HUES6 (cell line): ENCODE measurements around the gene TUBB4A.

Source experiments
- H3K27ac ChIP-seq: 2 replicates; pipeline ENCODE4 v1.7.0; 2013; ENCODE audit warnings: low read depth, mild to moderate bottlenecking, low read length, inconsistent platforms
- H3K27me3 ChIP-seq: 2 replicates; pipeline ENCODE4 v1.6.1; 2013; ENCODE audit warnings: low read length; ENCODE audit not compliant: control insufficient read depth, insufficient read depth
- H3K36me3 ChIP-seq: 2 replicates; pipeline ENCODE4 v1.6.1; 2013; ENCODE audit warnings: low read length; ENCODE audit not compliant: control insufficient read depth, insufficient read depth
- H3K4me1 ChIP-seq: 2 replicates; pipeline ENCODE4 v1.6.1; 2013; ENCODE audit warnings: low read length; ENCODE audit not compliant: control insufficient read depth, insufficient read depth
- H3K4me3 ChIP-seq: 2 replicates; pipeline ENCODE4 v1.5.1; 2013; ENCODE audit warnings: low read depth, low read length
- H3K9ac ChIP-seq: one replicate; pipeline ENCODE4 v1.6.1; 2013; ENCODE audit warnings: mild to moderate bottlenecking, low read length
- H3K9me3 ChIP-seq: 2 replicates; pipeline ENCODE4 v1.6.1; 2013; ENCODE audit warnings: low read depth, low read length; ENCODE audit not compliant: control insufficient read depth, insufficient read depth

The TUBB4A gene

DNA sequence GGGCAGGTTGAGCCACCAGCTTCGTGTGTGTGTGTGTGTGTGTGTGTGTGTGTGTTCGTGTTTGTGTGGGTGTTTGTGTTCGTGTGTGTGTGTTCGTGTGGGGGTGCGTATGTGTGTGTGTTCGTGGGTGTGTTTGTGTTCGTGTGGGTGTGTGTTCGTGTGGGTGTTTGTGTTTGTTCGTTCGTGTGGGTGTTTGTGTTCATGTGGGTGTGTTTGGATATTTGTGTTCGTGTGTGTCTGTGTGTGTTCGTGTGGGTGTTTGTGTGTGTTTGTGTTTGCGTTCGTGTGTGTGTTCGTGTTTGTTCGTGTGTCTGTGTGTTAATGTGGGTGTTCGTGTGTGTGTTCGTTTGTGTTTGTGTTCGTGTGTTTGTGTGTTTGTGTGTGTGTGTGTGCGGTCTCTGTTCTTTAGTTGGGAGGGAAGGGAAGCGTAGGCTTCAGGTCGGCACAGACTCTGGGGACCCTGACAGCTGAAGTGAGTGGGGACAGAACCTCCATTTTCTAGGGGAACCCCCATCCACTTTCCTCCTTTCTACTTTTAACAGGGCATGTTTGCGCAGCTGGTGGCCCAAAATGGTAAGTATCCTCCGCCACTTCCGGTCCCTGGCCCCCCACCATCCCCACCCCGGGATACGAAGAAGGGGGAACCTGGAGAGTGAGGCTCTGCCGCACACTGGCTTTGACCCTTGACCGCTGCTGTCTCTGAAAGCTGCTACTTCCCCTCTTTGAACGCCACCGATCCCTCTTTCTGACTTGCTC, 30.3 kb upstream of the TUBB4A start:
- Histone ChIP-seq H3K9ac (peak overlapping the region; percentile 80), H3K27me3 (peaks cover 48% of the 10 kb centered on the region), H3K36me3 (peaks cover 14% of the 10 kb centered on the region; the same call in 1 of the 2 replicates), H3K4me3 (peak overlapping the region; percentile 63), H3K4me1 (peaks cover 35% of the 10 kb centered on the region), H3K9me3 (peaks cover 8% of the 10 kb centered on the region), H3K27ac (no peak overlapping the region)

DNA sequence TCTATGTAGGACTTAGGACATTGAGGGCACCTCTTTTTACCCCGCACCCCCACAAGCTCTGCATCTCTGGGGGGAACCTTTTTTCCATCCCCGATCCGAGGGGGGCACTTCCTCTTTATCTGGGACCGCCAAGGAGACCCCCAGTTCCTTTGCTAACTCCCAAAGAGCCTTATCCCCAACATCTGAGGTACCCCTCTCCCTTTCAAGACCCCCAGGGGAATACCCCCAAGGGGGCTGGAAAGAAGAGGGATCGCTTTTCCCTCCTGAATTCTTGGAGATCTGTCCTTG, 29.8 kb upstream of the TUBB4A start:
- H3K4me1 ChIP-seq, result peaks cover 35% of the 10 kb centered on the region
- peak overlapping the region; percentile 80 for H3K9ac ChIP-seq
- H3K27me3 ChIP-seq, result peaks cover 48% of the 10 kb centered on the region
- peaks cover 14% of the 10 kb centered on the region; the same call in 1 of the 2 replicates for H3K36me3 ChIP-seq
- no peak overlapping the region for H3K27ac ChIP-seq
- H3K4me3 ChIP-seq, result peak overlapping the region; percentile 63
- H3K9me3 ChIP-seq, result peaks cover 8% of the 10 kb centered on the region

DNA sequence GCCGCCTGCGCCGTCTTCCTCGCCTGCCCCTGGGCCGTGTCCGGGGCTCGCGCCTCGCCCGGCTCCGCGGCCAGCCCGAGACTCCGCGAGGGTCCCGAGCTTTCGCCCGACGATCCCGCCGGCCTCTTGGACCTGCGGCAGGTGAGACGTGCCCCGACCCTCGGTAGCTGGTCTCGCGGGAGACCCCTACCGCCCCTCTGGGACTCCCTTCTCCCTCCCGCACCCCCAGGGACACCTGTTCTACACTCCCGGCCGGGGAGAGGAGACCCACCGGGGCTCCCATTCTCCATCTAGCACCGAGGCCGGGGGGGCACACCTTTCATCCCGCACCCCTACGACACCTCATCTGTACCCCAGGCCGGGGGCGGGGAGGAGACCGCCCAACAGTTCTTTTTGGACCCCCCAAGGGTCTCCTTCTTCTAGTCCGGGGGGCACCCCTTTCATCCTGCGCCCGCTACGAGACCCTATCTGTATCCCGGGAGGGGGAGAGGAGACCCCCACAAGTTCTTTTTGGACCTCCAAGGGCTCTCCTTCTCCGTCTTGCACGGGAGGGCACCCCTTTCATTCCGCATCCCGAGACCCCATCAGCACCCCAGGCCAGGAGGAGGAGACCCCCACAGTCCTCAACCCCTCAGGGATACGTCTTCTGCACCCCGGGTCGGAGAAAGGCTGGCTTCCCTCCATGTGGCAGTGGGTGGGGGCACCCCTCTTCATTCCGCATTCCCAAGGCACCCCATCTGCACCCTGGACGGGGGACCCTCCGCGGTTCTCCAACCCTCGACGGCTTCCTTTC, 29.2 kb upstream of the TUBB4A start:
- Histone ChIP-seq H3K27ac (no peak overlapping the region), H3K27me3 (peaks cover 48% of the 10 kb centered on the region), H3K4me1 (peaks cover 34% of the 10 kb centered on the region), H3K9me3 (peaks cover 5% of the 10 kb centered on the region), H3K36me3 (peaks cover 12% of the 10 kb centered on the region; the same call in 1 of the 2 replicates), H3K4me3 (peak overlapping the region; percentile 63), H3K9ac (peak overlapping the region; percentile 80)

DNA sequence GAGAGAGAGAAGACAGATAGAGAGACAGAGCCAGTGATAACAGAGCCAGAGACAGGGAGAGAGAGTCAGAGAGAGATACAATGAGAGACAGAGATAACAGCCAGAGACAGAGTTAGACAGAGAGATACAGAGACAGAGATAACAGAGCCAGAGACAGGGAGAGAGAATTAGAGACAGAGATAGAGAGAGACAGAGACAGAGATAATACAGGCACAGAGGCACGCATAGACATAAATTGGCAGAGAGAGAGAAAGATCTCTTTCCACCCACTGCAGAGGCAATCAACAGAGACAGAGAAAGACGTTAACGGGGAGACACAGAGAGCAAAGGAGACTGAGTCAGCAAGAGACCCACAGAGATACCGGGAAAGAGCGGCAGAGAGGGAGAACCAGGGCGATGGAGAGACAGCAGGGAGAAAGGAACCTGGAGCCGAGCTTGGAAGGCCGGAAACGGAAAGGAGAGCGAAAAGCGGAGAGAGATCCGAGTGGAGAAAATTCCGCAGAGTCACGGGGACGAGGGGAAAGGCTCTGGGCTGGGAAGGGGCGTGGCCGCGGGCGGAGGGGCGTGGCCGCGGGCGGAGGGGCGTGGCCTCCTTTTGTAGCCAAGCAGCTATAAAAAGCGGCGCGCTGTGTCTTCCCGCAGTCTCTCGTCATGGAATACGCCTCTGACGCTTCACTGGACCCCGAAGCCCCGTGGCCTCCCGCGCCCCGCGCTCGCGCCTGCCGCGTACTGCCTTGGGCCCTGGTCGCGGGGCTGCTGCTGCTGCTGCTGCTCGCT, 28.5 kb upstream of the TUBB4A start, which contains the start of gene TNFSF9:
Gene TNFSF9 (plus strand): TSS at position 641 of the 777 bp plus-strand sequence. CDS start 11 bp downstream, at position 652.
- Histone ChIP-seq H3K27me3 (peaks cover 48% of the 10 kb centered on the region), H3K9me3 (no peaks in the 10 kb centered on the region), H3K4me1 (peaks cover 33% of the 10 kb centered on the region), H3K4me3 (peak within 1 kb of the TSS; percentile 63), H3K9ac (peak within 1 kb of the TSS; percentile 80), H3K27ac (peak within 1 kb of the TSS; percentile 24; the same call in 1 of the 2 replicates), H3K36me3 (peaks cover 4% of the 10 kb centered on the region; the same call in 1 of the 2 replicates)

DNA sequence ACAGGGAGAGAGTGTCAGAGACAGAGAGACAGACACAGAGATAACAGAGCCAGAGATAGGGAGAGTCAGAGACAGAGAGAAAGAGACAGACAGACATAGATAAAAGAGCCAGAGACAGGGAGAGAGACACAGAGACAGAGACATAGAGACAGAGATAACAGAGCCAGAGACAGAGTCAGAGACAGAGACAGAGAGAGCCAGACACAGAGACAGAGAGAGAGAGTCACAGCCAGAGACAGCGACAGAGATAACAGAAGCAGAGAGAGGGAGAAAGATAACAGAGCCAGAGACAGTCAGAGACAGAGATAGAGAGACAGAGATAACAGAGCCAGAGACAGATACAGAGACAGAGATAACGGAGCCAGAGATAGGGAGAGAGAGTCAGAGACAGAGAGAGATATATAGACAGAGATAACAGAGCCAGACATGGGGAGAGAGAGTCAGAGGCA, 27.9 kb upstream of the TUBB4A start:
- H3K4me1 ChIP-seq, result peaks cover 33% of the 10 kb centered on the region
- H3K9me3 ChIP-seq, result no peaks in the 10 kb centered on the region
- H3K9ac ChIP-seq, result peak overlapping the region; percentile 70
- H3K36me3 ChIP-seq, result no peaks in the 10 kb centered on the region; the same call in 1 of the 2 replicates
- H3K4me3 ChIP-seq, result peak overlapping the region; percentile 63; the same call in 1 of the 2 replicates
- no peak overlapping the region for H3K27ac ChIP-seq
- H3K27me3 ChIP-seq, result peaks cover 47% of the 10 kb centered on the region

DNA sequence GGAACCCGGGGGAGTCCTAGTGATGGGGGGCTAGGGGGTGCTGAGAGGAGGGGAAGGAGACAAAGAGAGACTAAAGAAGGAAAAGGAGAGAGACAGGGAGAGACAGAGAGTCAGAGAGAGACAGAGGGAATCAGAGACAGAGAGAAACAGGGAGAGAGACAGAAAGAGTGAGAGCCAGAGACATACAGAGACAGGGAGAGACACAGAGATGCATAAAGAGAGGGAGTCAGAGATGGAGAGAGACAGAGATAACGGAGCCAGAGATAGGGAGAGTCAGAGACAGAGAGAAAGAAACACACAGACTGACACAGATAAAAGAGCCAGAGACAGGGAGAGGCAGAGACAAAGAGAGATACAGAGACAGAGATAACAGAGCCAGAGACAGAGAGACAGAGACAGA, 27.2 kb upstream of the TUBB4A start:
- Histone ChIP-seq H3K9me3 (no peaks in the 10 kb centered on the region), H3K36me3 (no peaks in the 10 kb centered on the region), H3K4me1 (peaks cover 31% of the 10 kb centered on the region), H3K9ac (no peak overlapping the region), H3K27ac (no peak overlapping the region), H3K4me3 (no peak overlapping the region), H3K27me3 (peaks cover 41% of the 10 kb centered on the region)

DNA sequence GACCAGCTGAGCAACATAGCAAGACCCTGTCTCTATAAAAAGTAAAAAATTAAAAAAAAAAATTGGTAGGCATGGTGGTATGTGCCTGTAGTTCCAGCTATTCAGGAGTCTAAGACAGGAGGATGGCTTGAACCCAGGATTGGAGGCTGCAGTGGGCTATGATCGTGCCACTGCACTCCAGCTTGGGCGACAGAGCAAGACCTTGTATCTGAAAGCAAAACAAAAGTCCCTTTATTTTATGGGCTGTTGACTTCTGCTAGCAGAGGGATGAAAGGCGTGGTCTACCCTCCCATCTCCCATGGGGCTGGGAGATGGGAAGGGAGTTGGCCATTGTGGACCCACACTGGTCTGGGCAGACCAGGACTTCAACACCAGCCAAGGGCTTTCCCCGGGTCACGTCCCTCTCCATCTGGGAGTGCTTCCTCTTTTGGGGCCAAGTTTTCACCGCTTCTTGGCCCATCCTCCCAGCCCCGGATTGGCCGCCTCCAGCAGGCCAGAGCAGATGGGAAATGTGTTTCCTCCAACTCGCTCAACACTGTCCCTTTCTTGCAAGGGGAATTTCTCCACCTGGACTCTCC, 26.5 kb upstream of the TUBB4A start:
- no peak overlapping the region for H3K9ac ChIP-seq
- no peaks in the 10 kb centered on the region for H3K9me3 ChIP-seq
- H3K36me3 ChIP-seq, result no peaks in the 10 kb centered on the region
- H3K4me3 ChIP-seq, result no peak overlapping the region
- peaks cover 37% of the 10 kb centered on the region for H3K27me3 ChIP-seq
- H3K4me1 ChIP-seq, result peaks cover 31% of the 10 kb centered on the region
- H3K27ac ChIP-seq, result no peak overlapping the region

DNA sequence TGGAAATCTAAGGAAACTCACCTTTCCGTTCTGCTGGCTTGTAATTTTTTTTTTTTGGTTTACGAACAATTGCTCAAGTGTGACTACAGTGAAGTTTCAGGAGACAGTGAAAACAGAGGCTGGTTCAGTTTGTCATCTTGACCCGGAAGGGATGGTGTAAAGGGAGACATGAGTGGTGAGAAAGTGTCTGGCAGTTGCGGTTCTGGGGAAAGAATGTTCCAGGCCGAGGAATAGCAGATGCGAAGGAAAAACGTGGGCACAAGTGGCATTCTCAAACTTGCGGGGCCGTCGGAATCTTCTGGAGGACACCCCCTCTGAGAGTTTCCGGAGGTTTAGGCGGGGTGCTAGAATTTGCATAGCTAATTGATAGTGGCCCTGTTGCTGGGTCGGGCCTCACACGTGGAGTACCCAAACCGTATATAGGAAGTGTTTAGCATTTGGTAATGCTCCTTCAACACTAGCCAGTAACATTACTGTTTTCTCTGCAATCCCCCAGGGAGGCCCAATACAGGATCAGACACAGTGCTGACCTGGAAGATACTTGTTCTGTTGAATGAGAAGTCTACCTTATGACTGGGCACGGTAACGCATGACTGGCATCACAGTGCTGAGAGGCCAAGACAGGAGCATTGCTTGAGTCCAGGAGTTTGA, 25.9 kb upstream of the TUBB4A start:
- H3K27me3 ChIP-seq, result peaks cover 37% of the 10 kb centered on the region
- no peaks in the 10 kb centered on the region for H3K36me3 ChIP-seq
- H3K4me1 ChIP-seq, result peaks cover 31% of the 10 kb centered on the region
- H3K27ac ChIP-seq, result no peak overlapping the region
- no peaks in the 10 kb centered on the region for H3K9me3 ChIP-seq
- H3K4me3 ChIP-seq, result no peak overlapping the region
- H3K9ac ChIP-seq, result no peak overlapping the region

DNA sequence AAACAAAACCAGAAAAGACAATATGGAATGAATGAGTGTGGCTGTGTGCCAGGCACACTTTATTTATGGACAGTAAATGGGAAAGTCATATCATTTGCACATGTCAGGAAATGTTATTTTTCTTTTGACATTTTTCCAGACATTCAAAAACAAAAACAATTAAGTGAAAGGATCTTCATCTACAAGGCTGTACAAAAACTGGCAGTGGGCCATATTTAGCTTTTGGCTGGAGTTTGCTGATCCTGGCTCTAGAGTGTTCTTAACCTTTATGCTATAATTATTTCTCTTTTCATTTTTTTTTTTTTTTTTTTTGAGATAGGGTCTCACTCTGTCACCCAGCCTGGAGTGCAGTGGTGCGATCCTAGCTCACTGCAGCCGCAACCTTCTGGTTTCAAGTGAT, 22.2 kb upstream of the TUBB4A start:
- H3K27me3 ChIP-seq, result peaks cover 2% of the 10 kb centered on the region; the same call in 1 of the 2 replicates
- no peaks in the 10 kb centered on the region for H3K9me3 ChIP-seq
- H3K4me1 ChIP-seq, result peaks cover 21% of the 10 kb centered on the region
- H3K4me3 ChIP-seq, result no peak overlapping the region
- H3K9ac ChIP-seq, result no peak overlapping the region
- no peak overlapping the region for H3K27ac ChIP-seq
- no peaks in the 10 kb centered on the region for H3K36me3 ChIP-seq

DNA sequence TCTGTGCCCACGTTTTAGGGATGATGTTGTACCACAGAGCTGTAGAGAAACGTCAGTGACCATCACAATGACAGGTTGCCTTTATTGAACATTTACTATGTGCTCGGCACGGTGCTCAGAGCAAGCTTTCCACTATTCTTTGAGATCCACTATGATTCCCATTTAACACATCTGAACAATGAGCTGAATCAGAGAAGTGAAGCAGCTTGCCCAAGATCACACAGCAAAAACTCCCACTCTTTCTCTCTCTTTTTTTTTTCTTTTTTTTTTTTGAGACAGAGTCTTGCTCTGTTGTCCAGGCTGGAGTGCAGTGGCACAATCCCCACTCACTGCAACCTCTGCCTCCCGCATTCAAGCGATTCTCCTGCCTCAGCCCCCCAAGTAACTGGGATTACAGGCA, 20.6 kb upstream of the TUBB4A start:
- Histone ChIP-seq H3K4me3 (no peak overlapping the region), H3K36me3 (no peaks in the 10 kb centered on the region), H3K4me1 (peaks cover 12% of the 10 kb centered on the region), H3K27me3 (no peaks in the 10 kb centered on the region), H3K9me3 (no peaks in the 10 kb centered on the region), H3K27ac (no peak overlapping the region), H3K9ac (no peak overlapping the region)
